Memory B cell (primary cell): ENCODE data around the gene MALT1.
"Not testable (repeated sequence)": the region's sequence is repeated elsewhere in the genome, so short reads cannot be mapped to it uniquely, and the experiment has no call there.

Experiments used
- ATAC-seq: fragments of 150-1000 bp; cut with Tn5 transposase; 2 replicates; pipeline ENCODE4 v1.10.0; 2021; ENCODE audit warnings: low read depth, mild to moderate bottlenecking, moderate library complexity
- DNase-seq, 2 donors: peaks; one replicate each; pipeline ENCODE4 v3.0.0; 2022; ENCODE audit warnings: low spot score in 2 of 2
- H3K27ac Mint-ChIP-seq: one replicate; pipeline ENCODE4 v1.8.0; 2022; ENCODE audit warnings: mild to moderate bottlenecking, moderate library complexity, mixed read lengths
- H3K27me3 Mint-ChIP-seq: one replicate; pipeline ENCODE4 v1.8.0; 2022; ENCODE audit warnings: mixed read lengths
- H3K36me3 Mint-ChIP-seq: one replicate; pipeline ENCODE4 v1.8.0; 2022; ENCODE audit warnings: mild to moderate bottlenecking, mixed read lengths
- H3K4me1 Mint-ChIP-seq: one replicate; pipeline ENCODE4 v1.8.0; 2022; ENCODE audit warnings: mixed read lengths
- H3K4me3 Mint-ChIP-seq: one replicate; pipeline ENCODE4 v1.8.0; 2022; ENCODE audit warnings: mild to moderate bottlenecking, moderate library complexity, mixed read lengths
- H3K9me3 Mint-ChIP-seq: one replicate; pipeline ENCODE4 v1.8.0; 2022; ENCODE audit warnings: mixed read lengths

MALT1 gene

GRCh38 chr18:58754544-58755068 is 83.3 kb downstream of the MALT1 start:
- H3K9me3 Mint-ChIP-seq = peaks cover 3% of the 10 kb centered on the region
- H3K27me3 Mint-ChIP-seq = no peaks in the 10 kb centered on the region
- DNase-seq (no peak), ATAC-seq (peak; percentile 84)
- H3K4me1 Mint-ChIP-seq = peaks cover 19% of the 10 kb centered on the region
- H3K4me3 Mint-ChIP-seq = no peak overlapping the region
- peak overlapping the region; percentile 62 for H3K27ac Mint-ChIP-seq
- peaks cover 11% of the 10 kb centered on the region for H3K36me3 Mint-ChIP-seq

DNA sequence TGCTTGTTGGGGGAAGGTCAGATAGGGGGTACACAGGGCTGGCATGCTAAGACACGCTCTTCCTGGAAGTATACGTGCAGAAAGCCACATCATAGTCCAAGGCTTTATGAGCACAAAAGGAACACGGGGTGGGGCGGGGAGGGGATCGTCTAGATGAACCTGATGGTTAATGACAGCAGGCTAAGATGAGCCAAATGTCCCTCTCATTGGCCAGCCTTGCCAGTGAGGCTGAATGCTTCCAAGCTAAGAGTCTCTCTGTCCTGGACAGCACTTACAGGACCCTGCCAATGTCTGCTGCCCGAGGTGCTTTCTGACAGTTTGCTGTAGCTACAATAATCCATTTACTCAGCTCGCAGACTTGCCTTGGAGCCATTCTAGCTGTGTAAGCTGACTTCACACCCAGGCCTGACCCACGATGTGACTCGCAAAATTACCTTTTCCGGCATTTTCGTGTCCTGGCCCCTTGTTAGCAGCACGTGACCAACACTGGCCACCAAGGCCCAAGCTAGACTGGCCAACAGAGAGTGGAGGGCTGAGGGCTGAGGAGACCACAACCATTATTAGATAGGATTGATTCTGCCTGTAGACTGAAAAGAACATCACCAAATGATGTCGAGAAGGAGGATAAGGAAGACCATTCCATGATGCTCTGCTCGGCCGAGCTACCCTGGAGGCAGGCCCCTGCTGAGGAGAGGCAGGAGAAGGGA is 84.2 kb downstream of the MALT1 start:
- no peaks in the 10 kb centered on the region for H3K27me3 Mint-ChIP-seq
- no peak for DNase-seq
- H3K4me3 Mint-ChIP-seq = no peak overlapping the region
- no peak for ATAC-seq
- H3K27ac Mint-ChIP-seq = peak overlapping the region; percentile 18
- no peaks in the 10 kb centered on the region for H3K9me3 Mint-ChIP-seq
- peaks cover 3% of the 10 kb centered on the region for H3K36me3 Mint-ChIP-seq
- peaks cover 19% of the 10 kb centered on the region for H3K4me1 Mint-ChIP-seq

- ATAC-seq (no peak), DNase-seq (no peak)
- Mint-ChIP-seq H3K27me3 (no peaks in the 10 kb centered on the region), H3K4me3 (no peak overlapping the region), H3K36me3 (no peaks in the 10 kb centered on the region), H3K9me3 (no peaks in the 10 kb centered on the region), H3K4me1 (peaks cover 22% of the 10 kb centered on the region), H3K27ac (no peak overlapping the region)
These were observed 84.9 kb downstream of the MALT1 start for GRCh38 chr18:58756148-58756547.

DNA sequence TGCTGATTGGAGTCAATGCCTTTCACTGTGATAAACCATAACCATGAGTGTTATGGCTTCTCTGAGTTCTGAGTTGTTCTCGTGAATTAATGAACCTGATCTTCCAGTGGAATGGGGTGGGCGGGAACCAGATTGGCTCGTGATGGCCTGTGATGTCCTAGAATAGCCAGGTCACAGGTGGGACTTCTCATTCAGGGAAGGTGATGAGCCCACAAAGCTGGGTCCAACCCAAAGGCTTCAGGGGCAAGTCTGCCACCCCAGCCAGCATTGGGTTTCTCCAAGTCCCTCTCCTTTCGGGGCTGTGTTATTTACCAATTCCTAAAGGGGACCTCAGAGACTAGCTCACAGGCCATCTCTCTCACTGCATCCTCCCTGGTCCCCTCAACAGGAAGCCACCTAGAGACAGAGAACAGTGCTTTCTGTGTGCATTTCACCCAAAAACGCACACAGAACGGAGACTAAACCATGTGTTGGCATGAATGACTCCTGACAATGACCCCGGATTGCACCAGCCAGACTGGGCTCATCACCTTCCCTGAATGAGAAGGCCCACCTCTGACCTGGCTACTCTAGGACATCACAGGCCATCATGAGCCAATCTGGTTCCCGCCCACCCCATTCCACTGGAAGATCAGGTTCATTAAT is 85.5 kb downstream of the MALT1 start:
- H3K4me3 Mint-ChIP-seq = no peak overlapping the region
- peaks cover 27% of the 10 kb centered on the region for H3K4me1 Mint-ChIP-seq
- H3K36me3 Mint-ChIP-seq = no peaks in the 10 kb centered on the region
- DNase-seq (no peak), ATAC-seq (no peak)
- no peaks in the 10 kb centered on the region for H3K27me3 Mint-ChIP-seq
- H3K9me3 Mint-ChIP-seq = no peaks in the 10 kb centered on the region
- no peak overlapping the region for H3K27ac Mint-ChIP-seq

DNA sequence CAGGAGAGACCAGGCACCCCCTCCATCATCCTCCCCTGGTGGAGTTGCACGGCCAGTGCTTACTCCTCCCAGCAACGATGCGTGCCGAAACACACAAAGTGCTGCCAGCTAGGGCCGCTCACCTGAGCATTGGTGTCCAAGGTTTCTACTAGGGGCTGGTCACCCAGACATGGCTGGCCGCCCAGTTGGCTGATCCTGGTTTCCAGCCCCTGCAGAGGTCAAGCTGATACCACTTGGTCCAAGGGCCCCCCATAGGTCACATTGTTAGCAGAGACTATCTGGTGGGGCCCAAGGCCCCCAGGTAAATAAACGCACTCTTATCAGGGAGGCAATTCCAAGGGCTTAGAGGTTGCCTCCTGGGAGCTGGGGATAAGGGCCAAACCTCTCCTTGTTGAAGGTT is 86.1 kb downstream of the MALT1 start:
- peak overlapping the region; percentile 38 for H3K27ac Mint-ChIP-seq
- H3K36me3 Mint-ChIP-seq, H3K27me3 Mint-ChIP-seq: not testable (repeated sequence)

GRCh38 chr18:58758046-58758445 is 86.8 kb downstream of the MALT1 start:
- no peak overlapping the region for H3K4me3 Mint-ChIP-seq
- no peaks in the 10 kb centered on the region for H3K36me3 Mint-ChIP-seq
- no peaks in the 10 kb centered on the region for H3K9me3 Mint-ChIP-seq
- no peak for DNase-seq
- H3K27me3 Mint-ChIP-seq = no peaks in the 10 kb centered on the region
- H3K4me1 Mint-ChIP-seq = peaks cover 36% of the 10 kb centered on the region
- peak overlapping the region; percentile 1 for H3K27ac Mint-ChIP-seq
- no peak for ATAC-seq

More for the DNA sequence above, 86.1 kb downstream of the MALT1 start:
- not testable (repeated sequence) for ATAC-seq, H3K4me3 Mint-ChIP-seq, H3K9me3 Mint-ChIP-seq, DNase-seq
- H3K4me1 Mint-ChIP-seq = peaks cover 32% of the 10 kb centered on the region

GRCh38 chr18:58758606-58759005 is 87.3 kb downstream of the MALT1 start:
- H3K27ac Mint-ChIP-seq = peak overlapping the region; percentile 1
- H3K4me1 Mint-ChIP-seq = peaks cover 37% of the 10 kb centered on the region
- no peak for DNase-seq
- H3K9me3 Mint-ChIP-seq = no peaks in the 10 kb centered on the region
- ATAC-seq = no peak
- no peaks in the 10 kb centered on the region for H3K27me3 Mint-ChIP-seq
- H3K36me3 Mint-ChIP-seq = no peaks in the 10 kb centered on the region
- H3K4me3 Mint-ChIP-seq = no peak overlapping the region

GRCh38 chr18:58761241-58761969 is 90.1 kb downstream of the MALT1 start:
- Mint-ChIP-seq H3K9me3 (no peaks in the 10 kb centered on the region), H3K27ac (no peak overlapping the region), H3K4me1 (peaks cover 28% of the 10 kb centered on the region), H3K36me3 (no peaks in the 10 kb centered on the region), H3K27me3 (peaks cover 5% of the 10 kb centered on the region), H3K4me3 (peak overlapping the region; percentile 60)
- ATAC-seq = peak; percentile 77
- no peak for DNase-seq

DNA sequence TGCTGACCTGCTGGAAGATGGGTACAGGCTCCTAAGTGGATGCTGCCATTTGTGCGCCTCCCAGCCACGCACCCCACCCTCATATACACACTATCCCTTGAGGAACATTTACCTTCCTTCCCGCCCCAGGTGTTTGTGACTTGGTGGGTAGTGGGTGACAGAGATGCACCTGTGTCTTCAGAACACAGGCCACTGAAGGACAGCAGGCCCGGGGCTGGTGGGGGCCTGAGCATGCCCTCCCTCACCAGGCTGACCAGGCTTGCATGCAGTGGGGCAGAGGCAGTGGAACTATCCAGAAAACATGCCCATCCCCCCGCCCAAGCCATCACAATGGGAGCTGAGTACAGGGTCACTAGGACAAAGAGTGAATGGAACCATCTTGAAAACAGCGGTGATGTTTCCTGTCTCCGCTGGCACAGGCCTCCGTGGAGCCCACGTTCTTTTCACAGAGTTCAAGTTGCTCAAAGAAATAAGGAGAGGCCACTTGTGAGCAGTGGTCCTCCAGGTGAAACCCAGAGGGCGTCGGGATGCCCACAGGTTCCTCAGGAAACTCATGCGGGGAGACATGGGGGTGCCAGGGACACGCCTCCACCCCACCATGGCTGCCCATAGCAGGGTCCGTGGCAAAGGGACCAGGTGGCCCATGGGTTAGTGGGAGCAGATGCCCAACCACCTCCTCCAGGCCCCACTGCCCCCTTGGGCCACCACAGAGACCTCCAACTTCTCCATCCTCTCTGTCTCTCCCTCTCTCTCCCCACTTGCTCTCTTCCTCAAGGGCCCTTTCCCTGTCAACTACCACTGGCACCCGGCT is 90.9 kb downstream of the MALT1 start:
- Mint-ChIP-seq H3K9me3 (no peaks in the 10 kb centered on the region), H3K27me3 (peaks cover 10% of the 10 kb centered on the region), H3K4me3 (peak overlapping the region; percentile 60), H3K36me3 (no peaks in the 10 kb centered on the region), H3K27ac (no peak overlapping the region), H3K4me1 (peaks cover 28% of the 10 kb centered on the region)
- ATAC-seq (no peak), DNase-seq (no peak)

DNA sequence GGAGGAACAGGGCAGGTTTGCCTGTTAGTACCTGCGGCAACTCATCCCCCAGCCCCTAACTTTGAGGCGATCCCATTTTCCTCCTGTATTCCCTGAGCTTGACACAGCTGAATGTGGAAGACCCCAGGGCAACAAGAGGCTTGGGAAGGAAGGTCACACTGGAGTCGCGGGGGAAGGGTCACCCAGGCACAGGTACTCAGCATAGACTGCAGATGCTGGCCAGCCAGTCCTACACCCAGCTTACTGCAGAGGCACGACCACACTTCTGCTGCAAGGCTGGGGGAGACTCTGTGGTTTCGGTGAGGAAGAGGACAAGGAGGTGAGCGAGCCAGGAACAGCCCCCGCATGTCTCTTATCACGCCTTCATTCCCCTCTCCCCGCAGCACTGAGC is 91.5 kb downstream of the MALT1 start:
- Mint-ChIP-seq H3K27me3 (peaks cover 10% of the 10 kb centered on the region), H3K4me3 (peak overlapping the region; percentile 31), H3K36me3 (no peaks in the 10 kb centered on the region), H3K9me3 (no peaks in the 10 kb centered on the region), H3K27ac (peak overlapping the region; percentile 39), H3K4me1 (peaks cover 28% of the 10 kb centered on the region)
- ATAC-seq = no peak
- no peak for DNase-seq

- Mint-ChIP-seq H3K4me3 (no peak overlapping the region), H3K27ac (no peak overlapping the region), H3K9me3 (no peaks in the 10 kb centered on the region), H3K36me3 (no peaks in the 10 kb centered on the region), H3K27me3 (peaks cover 10% of the 10 kb centered on the region), H3K4me1 (peaks cover 26% of the 10 kb centered on the region)
- DNase-seq = no peak
- ATAC-seq = no peak
These were observed 94.9 kb downstream of the MALT1 start for GRCh38 chr18:58766164-58766563.

- no peak for ATAC-seq
These were observed 95.7 kb downstream of the MALT1 start for GRCh38 chr18:58766946-58767345.

GRCh38 chr18:58768293-58768974 is 97.2 kb downstream of the MALT1 start:
- H3K9me3 Mint-ChIP-seq = no peaks in the 10 kb centered on the region
- no peak overlapping the region for H3K27ac Mint-ChIP-seq
- DNase-seq = peak; percentile 81 to 87
- peaks cover 11% of the 10 kb centered on the region for H3K4me1 Mint-ChIP-seq
- H3K4me3 Mint-ChIP-seq = peak overlapping the region; percentile 81
- peak; percentile 95 for ATAC-seq
- peaks cover 10% of the 10 kb centered on the region for H3K27me3 Mint-ChIP-seq
- no peaks in the 10 kb centered on the region for H3K36me3 Mint-ChIP-seq

More at GRCh38 chr18:58766946-58767345, 95.7 kb downstream of the MALT1 start:
- H3K4me1 Mint-ChIP-seq = peaks cover 19% of the 10 kb centered on the region
- DNase-seq = no peak
- H3K36me3 Mint-ChIP-seq = no peaks in the 10 kb centered on the region
- H3K9me3 Mint-ChIP-seq = no peaks in the 10 kb centered on the region
- H3K27ac Mint-ChIP-seq = no peak overlapping the region
- no peak overlapping the region for H3K4me3 Mint-ChIP-seq
- H3K27me3 Mint-ChIP-seq = peaks cover 10% of the 10 kb centered on the region
